OCI-LY3 (cell line): ENCODE data around the gene ADCY5.

ENCODE experiments used
- EZH2phosphoT487 ChIP-seq: fragments of 200-600 bp; shearing (Covaris generic); IDR thresholded peaks from 2 replicates; pipeline ENCODE4 v1.6.1; 2018; ENCODE audit warnings: antibody characterized with exemption, mixed run types, low read depth
- TF ChIP-seq, protein P1 (sequence below): fragments of 200-600, 300-600 bp; sonication (generic); IDR thresholded peaks from 2 replicates; pipeline ENCODE4 v1.5.1; 2014; ENCODE audit warnings: antibody characterized with exemption, low read length, low read depth

DNA sequence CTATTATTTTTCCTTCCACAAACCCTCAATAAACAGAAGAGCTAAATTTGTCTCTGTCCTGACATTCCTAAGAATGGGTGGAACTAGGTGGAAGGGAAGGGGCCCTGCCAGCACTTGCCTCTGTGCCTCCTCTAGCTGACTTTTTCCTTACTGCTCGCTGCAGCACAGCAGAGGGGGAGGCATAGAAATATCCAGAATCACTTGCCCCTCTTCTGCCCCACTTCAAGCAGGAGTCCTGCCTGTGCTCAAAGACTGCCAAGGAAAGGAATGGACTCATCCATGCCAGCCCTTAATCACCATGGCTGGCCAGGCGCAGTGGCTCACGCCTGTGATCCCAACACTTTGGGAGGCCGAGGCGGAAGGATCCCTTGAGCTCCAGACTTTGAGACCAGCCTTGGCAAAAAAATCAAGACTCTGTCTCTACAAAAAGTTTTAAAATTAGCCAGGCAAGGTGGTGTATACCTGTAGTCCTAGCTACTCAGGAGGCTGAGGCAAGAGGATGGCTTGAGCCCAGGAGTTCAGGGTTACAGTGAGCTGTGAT is 51.8 kb downstream of the ADCY5 start:
- TF ChIP-seq, protein P1, sequence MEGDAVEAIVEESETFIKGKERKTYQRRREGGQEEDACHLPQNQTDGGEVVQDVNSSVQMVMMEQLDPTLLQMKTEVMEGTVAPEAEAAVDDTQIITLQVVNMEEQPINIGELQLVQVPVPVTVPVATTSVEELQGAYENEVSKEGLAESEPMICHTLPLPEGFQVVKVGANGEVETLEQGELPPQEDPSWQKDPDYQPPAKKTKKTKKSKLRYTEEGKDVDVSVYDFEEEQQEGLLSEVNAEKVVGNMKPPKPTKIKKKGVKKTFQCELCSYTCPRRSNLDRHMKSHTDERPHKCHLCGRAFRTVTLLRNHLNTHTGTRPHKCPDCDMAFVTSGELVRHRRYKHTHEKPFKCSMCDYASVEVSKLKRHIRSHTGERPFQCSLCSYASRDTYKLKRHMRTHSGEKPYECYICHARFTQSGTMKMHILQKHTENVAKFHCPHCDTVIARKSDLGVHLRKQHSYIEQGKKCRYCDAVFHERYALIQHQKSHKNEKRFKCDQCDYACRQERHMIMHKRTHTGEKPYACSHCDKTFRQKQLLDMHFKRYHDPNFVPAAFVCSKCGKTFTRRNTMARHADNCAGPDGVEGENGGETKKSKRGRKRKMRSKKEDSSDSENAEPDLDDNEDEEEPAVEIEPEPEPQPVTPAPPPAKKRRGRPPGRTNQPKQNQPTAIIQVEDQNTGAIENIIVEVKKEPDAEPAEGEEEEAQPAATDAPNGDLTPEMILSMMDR, result no peak
- no peak for TF ChIP-seq EZH2phosphoT487
